Left lung (tissue), 10 donors: ENCODE data around the gene CBFA2T2. TPM values are rescaled to one million over a fixed set of nuclear protein-coding genes. Genes with fewer than 3 reads are reported as not detected.

Experiments used
- ATAC-seq: fragments of 200-7000 bp; cut with Tn5 transposase; one replicate; pipeline ENCODE4 v1.9.1; 2020; ENCODE audit warnings: moderate library complexity
- DNase-seq, 4 donors: peaks; one replicate each; pipeline ENCODE4 v3.0.0-alpha.2; 2013 to 2020
- H3K27ac ChIP-seq, 2 donors: fragments of 200-600 bp; sonication (generic) in 1 of 2; one replicate each; pipeline versions ENCODE4 v1.5.0 to v1.8.0; 2020 to 2021
- H3K27me3 ChIP-seq, 2 donors: fragments of 200-600 bp; sonication (generic) in 1 of 2; one replicate each; pipeline versions ENCODE4 v1.5.0 to v1.8.0; 2020 to 2021
- H3K36me3 ChIP-seq, 2 donors: fragments of 200-600 bp; sonication (generic) in 1 of 2; one replicate each; pipeline versions ENCODE4 v1.5.0 to v1.8.0; 2020 to 2021
- H3K4me1 ChIP-seq, 2 donors: fragments of 200-600 bp; one replicate each; pipeline ENCODE4 v1.8.0; 2021
- H3K4me3 ChIP-seq, 2 donors: fragments of 200-600 bp; sonication (generic) in 1 of 2; one replicate each; pipeline versions ENCODE4 v1.5.0 to v1.8.0; 2020 to 2021; ENCODE audit warnings: mild to moderate bottlenecking in 1 of 2
- H3K9me3 ChIP-seq, 2 donors: fragments of 200-600 bp; sonication (generic) in 1 of 2; one replicate each; pipeline versions ENCODE4 v1.5.0 to v1.8.0; 2020 to 2021
- intact Hi-C, 2 donors: fragments of 100-400 bp; cut with DNase I; formaldehyde crosslinking; loops; one replicate each; pipeline versions ENCODE4 v1.11.2 to v1.14.2; 2022
- polyA plus RNA-seq, 6 donors: library from polyadenylated mRNA; unstranded; fragments of 120-200 nt; gene quantifications; one replicate each; pipeline ENCODE4 v1.2.1, GENCODE V29; 2013; ENCODE audit not compliant: insufficient read length in 6 of 6
- total RNA-seq, 2 donors: library from RNA; stranded (reverse); fragmentation: NEBNext Ultra II Directional; extraction: Animal tissue kit (Norgen Biotek cat#: 25700); gene quantifications; one replicate each; pipeline ENCODE4 v1.2.1, GENCODE V29; 2021
- TF ChIP-seq, protein P1 (sequence below), 2 donors: fragments of 200-600 bp; sonication (generic) in 1 of 2; IDR thresholded peaks; one replicate each; pipeline versions ENCODE4 v1.5.0 to v1.8.0; 2021; ENCODE audit warnings: antibody characterized with exemption in 2 of 2
- donor health status: DM: no; HTN: yes; CAD: no.
- donor health status: DM: no; HTN: no; CAD: no.

CBFA2T2 gene
- total and polyA plus RNA-seq, 8 donors: 11.9 to 54.4 (median 43.8) TPM

- DNase-seq (peak in 2 of 4 donors; percentile 22 to 68), ATAC-seq (peak; percentile 4)
- peaks cover 5% of the 10 kb centered on the region in 2 donors for H3K4me1 ChIP-seq
- intact Hi-C loops: loop anchor here in 1 of 2 donors (5.0 kb wide), 1 partner anchor 192 kb away; no protein-coding TSS in a partner anchor
- no peaks in the 10 kb centered on the region for H3K9me3 ChIP-seq
- no peak overlapping the region for H3K27ac ChIP-seq
- TF ChIP-seq, protein P1, sequence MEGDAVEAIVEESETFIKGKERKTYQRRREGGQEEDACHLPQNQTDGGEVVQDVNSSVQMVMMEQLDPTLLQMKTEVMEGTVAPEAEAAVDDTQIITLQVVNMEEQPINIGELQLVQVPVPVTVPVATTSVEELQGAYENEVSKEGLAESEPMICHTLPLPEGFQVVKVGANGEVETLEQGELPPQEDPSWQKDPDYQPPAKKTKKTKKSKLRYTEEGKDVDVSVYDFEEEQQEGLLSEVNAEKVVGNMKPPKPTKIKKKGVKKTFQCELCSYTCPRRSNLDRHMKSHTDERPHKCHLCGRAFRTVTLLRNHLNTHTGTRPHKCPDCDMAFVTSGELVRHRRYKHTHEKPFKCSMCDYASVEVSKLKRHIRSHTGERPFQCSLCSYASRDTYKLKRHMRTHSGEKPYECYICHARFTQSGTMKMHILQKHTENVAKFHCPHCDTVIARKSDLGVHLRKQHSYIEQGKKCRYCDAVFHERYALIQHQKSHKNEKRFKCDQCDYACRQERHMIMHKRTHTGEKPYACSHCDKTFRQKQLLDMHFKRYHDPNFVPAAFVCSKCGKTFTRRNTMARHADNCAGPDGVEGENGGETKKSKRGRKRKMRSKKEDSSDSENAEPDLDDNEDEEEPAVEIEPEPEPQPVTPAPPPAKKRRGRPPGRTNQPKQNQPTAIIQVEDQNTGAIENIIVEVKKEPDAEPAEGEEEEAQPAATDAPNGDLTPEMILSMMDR (IDR thresholded peaks at IDR 0.05): no peak
- H3K4me3 ChIP-seq: no peak overlapping the region
- H3K27me3 ChIP-seq: no peaks in the 10 kb centered on the region
- H3K36me3 ChIP-seq: peaks cover 0 to 31% of the 10 kb centered on the region in 2 donors
Observed at GRCh38 chr20:33654680-33655161, 164.8 kb downstream of the CBFA2T2 start.

GRCh38 chr20:33655164-33655563 lies 165.3 kb downstream of the CBFA2T2 start:
- intact Hi-C loops: no loop called here
- DNase-seq: peak in 1 of 4 donors; percentile 17
- no peaks in the 10 kb centered on the region for H3K9me3 ChIP-seq
- H3K36me3 ChIP-seq: peaks cover 0 to 32% of the 10 kb centered on the region in 2 donors
- H3K4me1 ChIP-seq: peaks cover 4 to 5% of the 10 kb centered on the region in 2 donors
- TF ChIP-seq, protein P1 (IDR thresholded peaks at IDR 0.05): no peak
- no peak for ATAC-seq
- no peak overlapping the region for H3K27ac ChIP-seq
- H3K4me3 ChIP-seq: no peak overlapping the region
- H3K27me3 ChIP-seq: no peaks in the 10 kb centered on the region

GRCh38 chr20:33656010-33656782 lies 166.3 kb downstream of the CBFA2T2 start:
- DNase-seq (peak in 2 of 4 donors; percentile 30 to 65), ATAC-seq (no peak)
- intact Hi-C loops: no loop called here
- H3K4me3 ChIP-seq: no peak overlapping the region
- H3K27ac ChIP-seq: no peak overlapping the region
- peaks cover 0 to 32% of the 10 kb centered on the region in 2 donors for H3K36me3 ChIP-seq
- no peaks in the 10 kb centered on the region for H3K9me3 ChIP-seq
- no peaks in the 10 kb centered on the region for H3K27me3 ChIP-seq
- TF ChIP-seq, protein P1 (IDR thresholded peaks at IDR 0.05): no peak
- peaks cover 4 to 5% of the 10 kb centered on the region in 2 donors for H3K4me1 ChIP-seq

GRCh38 chr20:33656783-33657703 lies 167.1 kb downstream of the CBFA2T2 start:
- H3K9me3 ChIP-seq: no peaks in the 10 kb centered on the region
- no peak overlapping the region for H3K4me3 ChIP-seq
- peak in 1 of 4 donors; percentile 37 for DNase-seq
- peaks cover 0 to 32% of the 10 kb centered on the region in 2 donors for H3K36me3 ChIP-seq
- no peak overlapping the region for H3K27ac ChIP-seq
- intact Hi-C loops: no loop called here
- ATAC-seq: no peak
- TF ChIP-seq, protein P1 (IDR thresholded peaks at IDR 0.05): no peak
- no peaks in the 10 kb centered on the region for H3K27me3 ChIP-seq
- H3K4me1 ChIP-seq: peaks cover 0 to 4% of the 10 kb centered on the region in 2 donors
